ENCODE measurements around the gene CNIH2.
"Not testable (repeated sequence)": the region's sequence is repeated elsewhere in the genome, so short reads cannot be mapped to it uniquely, and the experiment has no call there.

CNIH2 gene

GRCh38 chr11:66277471-66278362 lies at the start of gene CNIH2:
CNIH2 (plus strand) TSS chr11:66278175; CDS start chr11:66278457, 282 bp downstream.
- no peak for FAIRE-seq

- no peak for FAIRE-seq
These were observed 49.5 kb upstream of the CNIH2 start for GRCh38 chr11:66228521-66228920.

GRCh38 chr11:66230156-66230555 lies 47.8 kb upstream of the CNIH2 start:
- FAIRE-seq: no peak

- no peak for FAIRE-seq
These were observed 47.0 kb upstream of the CNIH2 start for GRCh38 chr11:66230978-66231377.

DNA sequence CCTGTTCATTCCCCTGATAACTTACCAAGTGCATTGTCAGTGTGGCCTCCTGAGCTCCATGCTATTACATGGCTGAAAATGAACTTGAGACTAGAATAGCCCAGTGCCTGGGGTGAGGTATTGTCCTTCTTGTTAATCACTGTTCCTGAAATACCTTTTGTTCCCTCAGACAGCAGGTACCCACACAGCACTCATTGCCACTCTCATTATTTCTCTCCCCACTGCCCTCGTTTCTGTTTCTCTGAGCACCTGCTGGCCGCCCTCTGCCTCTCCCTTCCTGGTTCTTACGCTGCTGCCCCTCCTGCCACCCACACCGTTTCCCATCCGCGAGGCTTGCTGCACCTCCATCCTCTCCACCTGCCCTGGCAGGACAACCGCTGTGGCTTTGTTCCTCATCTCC lies 46.4 kb upstream of the CNIH2 start:
- FAIRE-seq: no peak

DNA sequence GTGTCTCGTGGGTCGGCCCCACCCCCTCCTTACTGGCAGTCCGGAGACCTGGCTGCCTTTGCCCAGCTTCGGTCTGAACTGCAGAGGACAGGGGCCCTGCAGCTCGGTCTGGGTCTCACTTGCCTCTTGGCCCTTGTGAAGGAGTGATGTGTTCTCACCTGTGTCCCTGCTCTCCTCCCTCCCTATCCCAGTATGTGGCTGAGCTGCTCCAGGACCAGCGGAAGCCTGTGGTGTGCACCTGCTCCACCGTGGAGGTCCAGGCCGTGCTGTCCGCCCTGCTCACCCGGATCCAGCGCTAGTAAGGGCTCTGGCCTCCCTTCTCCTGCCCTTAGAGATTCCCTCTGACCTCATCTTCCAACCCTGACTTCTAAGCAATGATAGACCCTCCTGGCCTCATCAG lies 45.2 kb upstream of the CNIH2 start:
- no peak for FAIRE-seq

DNA sequence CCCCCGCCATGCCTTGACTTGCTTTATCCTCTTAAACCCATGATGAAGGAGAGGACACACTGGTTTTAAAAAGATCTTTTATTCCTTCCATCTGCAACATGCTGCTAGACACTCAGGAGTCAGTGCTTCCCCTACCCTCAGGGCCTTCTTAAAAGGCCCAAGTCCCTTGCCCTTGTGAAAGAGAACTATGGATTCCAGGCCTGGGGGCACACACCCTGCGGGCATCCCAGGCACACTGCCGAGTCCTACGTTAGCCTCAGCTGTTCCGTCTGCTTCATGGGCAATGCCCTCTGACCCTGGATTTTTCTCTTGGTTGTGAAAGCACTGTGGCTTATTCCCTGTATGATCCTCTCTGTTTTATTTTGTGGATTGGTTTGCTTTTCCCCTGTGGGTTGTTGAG lies 44.7 kb upstream of the CNIH2 start:
- FAIRE-seq: no peak

DNA sequence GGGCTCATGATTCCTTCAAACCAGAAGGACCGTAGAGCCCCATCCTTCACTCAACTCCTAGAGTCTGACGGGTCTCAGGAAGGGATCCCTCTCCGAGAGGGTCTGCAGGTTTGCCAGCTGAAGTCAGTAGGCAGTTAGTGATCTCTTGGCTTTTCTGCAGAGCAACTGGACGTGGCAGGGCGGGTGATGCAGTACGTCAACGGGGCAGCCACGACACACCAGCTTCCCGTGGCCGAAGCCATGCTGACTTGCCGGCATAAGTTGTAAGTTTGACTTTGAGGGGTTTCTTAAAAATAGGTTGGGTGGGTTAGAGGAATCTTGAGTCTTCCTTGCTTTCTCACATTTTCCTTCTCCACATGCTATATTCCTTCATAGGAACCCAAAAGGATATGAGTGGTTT lies 42.8 kb upstream of the CNIH2 start:
- no peak for FAIRE-seq

DNA sequence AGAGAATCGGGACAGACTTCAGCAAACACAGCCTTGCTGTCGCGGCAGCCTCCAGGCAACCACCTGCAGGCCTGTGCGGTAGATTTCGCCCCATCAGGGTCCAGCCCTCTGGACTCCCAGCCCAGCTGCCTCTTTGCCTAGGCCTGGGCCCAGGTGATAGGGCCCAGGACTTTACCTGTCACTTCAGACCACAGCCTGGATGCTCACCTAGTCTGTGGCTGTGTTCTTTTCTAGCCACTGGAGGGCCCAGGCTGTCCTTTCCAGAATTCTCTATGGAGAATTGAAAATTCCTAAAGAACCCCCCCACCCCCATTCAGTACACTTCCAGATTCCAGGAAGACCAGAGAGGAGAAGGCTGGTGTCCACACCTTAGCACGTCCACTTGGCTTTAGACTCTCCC lies 40.1 kb upstream of the CNIH2 start:
- no peak for FAIRE-seq

- FAIRE-seq: no peak
These were observed 39.1 kb upstream of the CNIH2 start for GRCh38 chr11:66238786-66239413.

GRCh38 chr11:66239511-66239910 lies 38.5 kb upstream of the CNIH2 start:
- no peak for FAIRE-seq

DNA sequence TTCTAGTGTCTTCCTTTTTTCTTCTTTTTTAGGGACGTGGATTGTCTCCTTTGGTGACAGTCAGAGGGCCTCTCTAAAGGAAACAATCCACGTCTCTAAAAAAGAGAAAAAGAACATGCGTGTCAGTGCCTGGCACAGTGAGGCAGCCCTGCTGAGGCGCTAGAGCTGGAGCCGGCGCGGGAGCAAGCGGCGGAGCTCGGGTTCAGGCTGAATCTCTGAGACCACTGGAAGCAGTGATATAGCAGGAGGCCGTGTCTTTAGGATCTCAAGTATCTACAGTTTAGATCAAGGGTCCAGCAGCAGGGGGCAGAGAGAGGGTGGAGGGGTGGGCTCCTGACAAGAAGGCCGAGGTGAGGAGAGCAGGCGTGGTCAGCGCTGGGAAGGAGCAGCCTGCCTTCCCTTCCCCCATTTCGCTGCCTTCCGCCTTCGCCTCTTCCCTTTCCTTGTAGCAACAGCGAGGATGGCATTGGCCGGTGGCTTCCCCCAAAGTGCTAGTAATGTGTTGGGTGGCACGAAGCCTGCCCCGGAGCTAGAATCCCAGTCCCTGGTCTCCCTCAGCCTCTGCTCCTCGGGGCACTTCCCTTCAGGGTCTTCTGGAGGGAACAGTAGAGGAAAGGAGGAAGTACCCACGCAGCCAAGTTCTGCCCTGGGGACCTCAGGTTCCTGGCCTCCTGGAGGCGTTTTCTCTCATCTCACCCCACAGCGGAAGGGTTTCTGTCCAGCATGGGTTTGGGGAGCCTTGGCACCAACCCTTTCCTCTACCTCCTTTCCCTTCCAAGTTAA lies 37.8 kb upstream of the CNIH2 start:
- no peak for FAIRE-seq

DNA sequence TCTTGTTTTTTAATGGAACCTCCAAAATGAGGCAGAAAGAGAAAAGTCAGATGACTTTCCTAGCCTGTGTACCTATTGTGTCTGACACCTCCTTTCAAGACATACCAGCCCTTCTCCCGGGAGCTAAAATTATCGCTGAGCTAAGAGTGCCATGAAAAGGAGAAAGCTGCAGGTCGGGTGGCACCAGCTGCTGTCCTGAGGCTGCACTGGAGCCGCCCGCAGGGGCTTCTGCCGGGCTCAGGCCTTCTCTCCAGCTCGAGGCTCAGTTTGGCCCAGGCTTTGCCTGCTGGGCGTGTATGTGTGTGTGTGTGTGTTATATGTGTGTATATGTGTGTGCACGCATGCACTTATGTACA lies 37.2 kb upstream of the CNIH2 start:
- no peak for FAIRE-seq

- no peak for FAIRE-seq
These were observed 35.7 kb upstream of the CNIH2 start for GRCh38 chr11:66242095-66242765.

DNA sequence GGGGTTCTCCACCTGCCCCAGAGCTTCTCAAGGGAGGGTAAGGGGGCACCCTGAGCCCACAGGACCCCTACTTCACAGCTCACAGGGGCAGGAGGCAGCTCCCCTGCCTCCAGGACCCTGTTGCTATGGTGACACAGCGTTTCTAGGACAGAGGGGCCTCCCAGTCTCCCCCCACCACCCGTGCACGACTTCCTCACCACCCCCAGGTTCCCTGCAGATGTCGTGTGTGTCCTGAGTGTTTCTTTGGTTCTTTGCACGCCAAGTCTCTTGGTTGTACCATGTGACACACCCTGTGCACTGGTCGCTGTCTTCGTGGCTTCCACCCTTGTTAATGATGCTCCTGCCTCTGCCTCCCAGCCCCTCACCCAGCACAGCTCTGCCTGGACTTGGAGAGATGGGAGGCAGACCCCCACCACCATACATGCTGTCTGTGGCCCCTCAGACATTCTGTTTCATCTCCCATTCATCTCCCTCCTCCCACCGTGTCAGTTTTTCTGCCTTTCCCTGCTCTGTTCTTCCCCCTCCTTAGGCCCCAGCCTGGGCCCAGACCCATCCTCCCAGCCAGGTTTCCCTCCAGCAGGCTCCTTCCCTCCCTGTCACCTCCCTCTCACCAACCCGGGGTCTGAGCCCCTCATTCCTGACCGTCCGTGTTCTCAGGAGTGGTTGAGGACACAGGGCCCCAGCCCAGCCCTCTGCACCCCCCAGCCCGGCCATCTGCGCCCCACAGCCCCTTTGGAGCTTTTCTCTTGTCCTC lies 34.0 kb upstream of the CNIH2 start:
- no peak for FAIRE-seq

- no peak for FAIRE-seq
These were observed 30.7 kb upstream of the CNIH2 start for GRCh38 chr11:66247295-66247694.

DNA sequence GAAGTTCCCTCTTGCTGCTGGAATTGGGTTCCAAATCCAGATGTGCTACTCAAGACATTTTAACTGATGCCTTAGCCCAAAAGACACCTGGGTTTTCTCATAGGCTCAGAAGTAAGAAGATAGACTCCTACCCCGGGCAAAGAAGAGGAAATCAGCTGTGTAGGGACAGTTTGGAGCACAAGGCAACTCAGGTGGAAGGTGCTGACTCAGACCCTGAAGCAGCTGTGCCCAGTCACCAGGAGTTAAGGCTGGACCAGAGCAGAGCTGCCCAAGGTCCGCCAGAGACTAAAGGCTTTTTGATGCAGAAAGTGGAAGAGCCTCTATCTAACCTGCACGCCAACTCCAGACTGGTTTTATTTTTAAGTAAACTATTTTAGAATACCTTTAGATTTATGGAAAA lies 30.2 kb upstream of the CNIH2 start:
- no peak for FAIRE-seq

- no peak for FAIRE-seq
These were observed 29.1 kb upstream of the CNIH2 start for GRCh38 chr11:66248903-66249302.

GRCh38 chr11:66251809-66252208 lies 26.2 kb upstream of the CNIH2 start:
- no peak for FAIRE-seq

DNA sequence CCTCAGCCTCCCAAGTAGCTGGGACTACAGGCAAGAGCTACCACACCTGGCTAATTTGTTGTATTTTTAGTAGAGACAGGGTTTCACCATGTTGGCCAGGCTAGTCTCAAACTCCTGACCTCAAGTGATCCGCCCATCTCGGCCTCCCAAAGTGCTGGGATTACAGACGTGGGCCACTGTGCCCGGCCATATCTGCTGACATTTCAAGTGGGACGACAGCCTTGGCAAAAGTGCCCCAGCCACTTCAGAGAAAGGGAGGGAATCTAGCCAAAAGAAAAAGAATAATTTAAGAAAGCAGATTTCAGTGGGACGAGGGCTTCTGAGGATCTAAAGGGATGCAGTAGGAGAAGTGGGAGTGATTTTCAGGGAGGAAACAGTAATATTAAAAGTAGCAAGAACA lies 24.9 kb upstream of the CNIH2 start:
- FAIRE-seq: not testable (repeated sequence)

- no peak for FAIRE-seq
These were observed 19.5 kb upstream of the CNIH2 start for GRCh38 chr11:66258473-66258893.

- no peak for FAIRE-seq
These were observed 18.8 kb upstream of the CNIH2 start for GRCh38 chr11:66259225-66259624.

All from islet of Langerhans (tissue), 1 donor.